Left colon (tissue), 2 donors: Measurements from ENCODE around the gene RUNX1. TPM values are rescaled to one million over a fixed set of nuclear protein-coding genes. Genes with fewer than 3 reads are reported as not detected.

Experiments used
- ATAC-seq: fragments of 200-7000 bp; cut with Tn5 transposase; one replicate; pipeline ENCODE4 v1.9.1; 2020; ENCODE audit warnings: mild to moderate bottlenecking, moderate library complexity
- DNase-seq, 2 donors: peaks; one replicate each; pipeline ENCODE4 v3.0.0-alpha.2; 2020
- intact Hi-C, 2 donors: fragments of 100-400 bp; cut with DNase I in 1 of 2; cut with micrococcal nuclease in 1 of 2; formaldehyde crosslinking; loops; one replicate each; pipeline versions ENCODE4 v1.11.2 to v1.14.0; 2022; cut with DNase I, micrococcal nuclease
- total RNA-seq, 2 donors: library from RNA; stranded (reverse); fragmentation: NEBNext Ultra II Directional; extraction: Animal tissue kit (Norgen Biotek cat#: 25700); gene quantifications; one replicate each; pipeline ENCODE4 v1.2.1, GENCODE V29; 2021
- donor health status: DM: no; HTN: no; CAD: no.
- donor health status: DM: yes; HTN: yes; CAD: no.

RUNX1 gene
- total RNA-seq, 2 donors from 2014 or later: 17.7 to 25.8 TPM

DNA sequence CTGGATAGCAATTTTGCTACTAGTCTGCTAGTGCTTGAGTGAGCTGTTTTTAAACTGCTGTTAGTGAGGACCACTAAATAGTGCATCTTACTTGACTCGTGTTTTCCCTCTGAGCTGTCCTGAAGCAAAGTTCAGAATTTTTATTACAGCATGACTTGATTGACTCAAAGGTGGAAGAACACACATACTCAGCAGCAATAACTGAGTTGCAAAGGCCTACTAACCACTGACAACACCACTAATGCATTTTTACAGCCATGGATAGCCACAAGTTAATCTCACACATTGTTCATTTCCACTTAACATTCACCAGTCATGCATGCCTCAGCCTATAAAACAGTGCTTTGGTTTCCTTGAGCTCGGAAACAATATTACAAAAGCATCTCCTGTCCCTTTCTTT is 148.7 kb downstream of the RUNX1 start:
- DNase-seq (no peak), ATAC-seq (peak; percentile 96)
- intact Hi-C loops: no loop called here

DNA sequence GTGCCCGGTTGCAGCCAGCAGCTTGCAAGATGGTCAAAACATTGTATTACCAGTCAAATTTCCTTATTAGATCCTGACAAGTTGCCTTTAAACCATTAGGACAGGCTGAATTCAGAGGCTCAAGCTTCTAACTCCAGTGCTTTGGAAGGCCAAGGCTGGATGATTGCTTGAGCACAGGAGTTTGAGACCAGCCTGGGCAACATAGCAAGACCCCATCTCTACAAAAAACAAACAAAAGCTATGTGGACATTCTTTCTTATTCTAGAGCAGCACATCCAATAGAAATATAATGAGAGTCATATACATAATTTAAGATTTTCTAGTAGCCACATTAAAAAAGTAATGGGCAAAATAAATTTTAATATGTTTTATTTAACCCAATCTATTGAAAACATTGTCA is 149.3 kb downstream of the RUNX1 start:
- DNase-seq (no peak), ATAC-seq (no peak)
- intact Hi-C loops: no loop called here

DNA sequence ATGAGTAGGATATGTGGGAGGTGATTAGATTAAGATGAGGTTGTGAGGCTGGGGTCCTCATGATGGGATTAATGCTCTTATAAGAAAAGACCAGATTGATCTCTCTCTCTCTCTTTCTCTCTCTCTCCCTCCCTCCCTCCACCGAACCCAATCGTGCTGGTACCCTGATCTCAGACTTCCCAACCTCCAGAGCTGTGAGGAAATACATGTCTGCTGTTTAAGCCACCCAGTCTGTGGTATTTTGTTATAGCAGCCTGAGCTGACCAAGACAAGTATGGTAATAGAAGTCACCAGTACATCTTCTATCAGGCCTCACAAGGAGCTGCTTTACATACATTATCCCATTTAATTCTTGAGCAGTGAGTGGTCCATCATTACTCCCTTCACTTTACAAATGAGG is 149.8 kb downstream of the RUNX1 start:
- no peak for DNase-seq
- intact Hi-C loops: no loop called here
- no peak for ATAC-seq

DNA sequence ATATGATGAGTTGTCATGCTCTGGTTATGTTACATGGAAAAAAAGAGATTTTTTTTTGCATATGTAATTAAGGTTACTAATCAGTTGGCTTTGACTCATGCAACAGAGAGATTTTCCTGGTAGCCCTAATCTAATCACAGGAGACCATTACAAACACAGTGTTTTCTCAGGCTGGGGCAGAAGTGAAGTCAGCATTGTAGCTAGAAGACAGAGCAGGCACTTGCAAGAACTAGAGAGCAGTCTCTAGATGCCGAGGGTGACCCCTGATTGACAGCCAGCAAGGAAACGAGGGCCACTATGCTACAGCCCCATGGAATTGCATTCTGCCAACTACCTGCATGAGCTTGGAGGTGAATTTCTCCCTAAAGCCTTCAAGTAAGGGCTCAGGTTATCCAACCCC is 151.3 kb downstream of the RUNX1 start:
- ATAC-seq: peak; percentile 11
- no peak for DNase-seq
- intact Hi-C loops: no loop called here

DNA sequence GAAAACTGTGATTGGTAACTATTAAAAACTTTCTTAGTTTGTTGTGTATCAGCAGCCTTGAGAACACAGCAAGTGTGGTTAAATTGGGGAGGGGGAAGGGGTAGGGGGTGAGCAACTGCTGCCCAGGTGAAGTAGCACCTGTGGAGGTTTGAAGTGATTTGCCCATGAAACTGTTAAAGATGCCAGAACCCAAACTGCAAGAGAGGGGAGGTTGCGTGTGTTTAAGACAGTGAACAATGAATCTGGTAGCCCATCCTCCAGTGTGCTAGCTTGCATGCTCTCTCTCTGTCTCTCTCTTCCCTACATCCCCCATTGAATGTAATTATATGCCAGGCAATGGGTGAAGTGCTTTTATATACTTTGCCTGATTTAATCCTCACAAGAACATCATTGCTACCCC is 154.7 kb downstream of the RUNX1 start:
- intact Hi-C loops: loop anchor here in 1 of 2 donors (5.0 kb wide), 1 partner anchor 508 kb away; no protein-coding TSS in a partner anchor
- DNase-seq (no peak), ATAC-seq (no peak)

DNA sequence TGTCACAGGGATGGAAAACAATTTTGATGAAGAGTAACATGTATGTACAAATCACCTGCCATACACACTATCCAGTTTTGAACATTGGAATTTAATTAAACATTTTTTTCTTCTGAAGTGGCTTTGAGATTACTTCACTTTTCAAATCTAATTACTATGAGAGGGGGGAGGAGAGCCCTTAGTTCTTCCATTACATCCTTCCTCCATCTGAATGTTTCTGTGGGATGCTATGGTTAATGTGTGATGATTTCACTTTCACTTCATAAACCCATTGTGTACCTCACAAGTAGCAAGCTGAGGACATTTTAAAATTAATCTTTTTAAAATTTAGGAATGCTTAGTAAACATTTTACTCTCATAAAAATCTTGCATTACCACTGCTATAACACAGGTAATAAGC is 156.9 kb downstream of the RUNX1 start:
- no peak for DNase-seq
- intact Hi-C loops: loop anchor here in 1 of 2 donors (5.0 kb wide), 1 partner anchor 510 kb away; no protein-coding TSS in a partner anchor
- no peak for ATAC-seq

DNA sequence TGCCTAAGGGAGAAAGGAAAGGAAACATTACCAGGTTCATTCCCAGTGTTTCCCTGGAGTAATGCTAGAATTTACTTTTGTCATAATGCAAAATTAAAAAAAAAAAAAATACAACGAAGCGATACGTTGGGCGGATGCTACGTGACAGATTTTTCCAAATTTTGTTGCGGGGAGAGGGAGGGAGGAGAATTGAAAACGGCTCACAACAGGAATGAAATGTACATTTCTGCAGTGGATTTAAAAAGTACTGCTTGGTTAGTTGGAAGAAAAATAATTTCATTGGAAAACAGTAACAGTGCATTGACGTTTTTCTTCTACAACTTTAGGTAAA is 157.5 kb downstream of the RUNX1 start:
- ATAC-seq (no peak), DNase-seq (no peak)
- intact Hi-C loops: loop anchor here in 1 of 2 donors (5.0 kb wide), 1 partner anchor 511 kb away; no protein-coding TSS in a partner anchor

DNA sequence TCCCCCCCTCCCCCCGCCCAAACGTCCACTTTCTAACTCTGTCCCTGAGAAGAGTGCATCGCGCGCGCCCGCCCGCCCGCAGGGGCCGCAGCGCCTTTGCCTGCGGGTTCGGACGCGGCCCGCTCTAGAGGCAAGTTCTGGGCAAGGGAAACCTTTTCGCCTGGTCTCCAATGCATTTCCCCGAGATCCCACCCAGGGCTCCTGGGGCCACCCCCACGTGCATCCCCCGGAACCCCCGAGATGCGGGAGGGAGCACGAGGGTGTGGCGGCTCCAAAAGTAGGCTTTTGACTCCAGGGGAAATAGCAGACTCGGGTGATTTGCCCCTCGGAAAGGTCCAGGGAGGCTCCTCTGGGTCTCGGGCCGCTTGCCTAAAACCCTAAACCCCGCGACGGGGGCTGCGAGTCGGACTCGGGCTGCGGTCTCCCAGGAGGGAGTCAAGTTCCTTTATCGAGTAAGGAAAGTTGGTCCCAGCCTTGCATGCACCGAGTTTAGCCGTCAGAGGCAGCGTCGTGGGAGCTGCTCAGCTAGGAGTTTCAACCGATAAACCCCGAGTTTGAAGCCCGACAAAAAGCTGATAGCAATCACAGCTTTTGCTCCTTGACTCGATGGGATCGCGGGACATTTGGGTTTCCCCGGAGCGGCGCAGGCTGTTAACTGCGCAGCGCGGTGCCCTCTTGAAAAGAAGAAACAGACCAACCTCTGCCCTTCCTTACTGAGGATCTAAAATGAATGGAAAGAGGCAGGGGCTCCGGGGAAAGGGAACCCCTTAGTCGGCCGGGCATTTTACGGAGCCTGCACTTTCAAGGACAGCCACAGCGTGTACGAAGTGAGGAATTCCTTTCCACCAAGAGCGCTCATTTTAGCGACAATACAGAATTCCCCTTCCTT is 158.1 kb downstream of the RUNX1 start:
- no peak for ATAC-seq
- intact Hi-C loops: loop anchor here in 1 of 2 donors (5.0 kb wide), 1 partner anchor 511 kb away; no protein-coding TSS in a partner anchor
- peak in 1 of 2 donors; percentile 48 for DNase-seq

DNA sequence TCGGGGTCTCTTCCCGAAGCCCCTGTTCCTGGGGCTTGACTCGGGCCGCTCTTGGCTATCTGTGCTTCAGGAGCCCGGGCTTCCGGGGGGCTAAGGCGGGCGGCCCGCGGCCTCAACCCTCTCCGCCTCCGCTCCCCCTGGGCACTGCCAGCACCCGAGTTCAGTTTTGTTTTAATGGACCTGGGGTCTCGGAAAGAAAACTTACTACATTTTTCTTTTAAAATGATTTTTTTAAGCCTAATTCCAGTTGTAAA is 158.7 kb downstream of the RUNX1 start:
- ATAC-seq: no peak
- no peak for DNase-seq
- intact Hi-C loops: loop anchor here in 1 of 2 donors (5.0 kb wide), 1 partner anchor 512 kb away; no protein-coding TSS in a partner anchor

DNA sequence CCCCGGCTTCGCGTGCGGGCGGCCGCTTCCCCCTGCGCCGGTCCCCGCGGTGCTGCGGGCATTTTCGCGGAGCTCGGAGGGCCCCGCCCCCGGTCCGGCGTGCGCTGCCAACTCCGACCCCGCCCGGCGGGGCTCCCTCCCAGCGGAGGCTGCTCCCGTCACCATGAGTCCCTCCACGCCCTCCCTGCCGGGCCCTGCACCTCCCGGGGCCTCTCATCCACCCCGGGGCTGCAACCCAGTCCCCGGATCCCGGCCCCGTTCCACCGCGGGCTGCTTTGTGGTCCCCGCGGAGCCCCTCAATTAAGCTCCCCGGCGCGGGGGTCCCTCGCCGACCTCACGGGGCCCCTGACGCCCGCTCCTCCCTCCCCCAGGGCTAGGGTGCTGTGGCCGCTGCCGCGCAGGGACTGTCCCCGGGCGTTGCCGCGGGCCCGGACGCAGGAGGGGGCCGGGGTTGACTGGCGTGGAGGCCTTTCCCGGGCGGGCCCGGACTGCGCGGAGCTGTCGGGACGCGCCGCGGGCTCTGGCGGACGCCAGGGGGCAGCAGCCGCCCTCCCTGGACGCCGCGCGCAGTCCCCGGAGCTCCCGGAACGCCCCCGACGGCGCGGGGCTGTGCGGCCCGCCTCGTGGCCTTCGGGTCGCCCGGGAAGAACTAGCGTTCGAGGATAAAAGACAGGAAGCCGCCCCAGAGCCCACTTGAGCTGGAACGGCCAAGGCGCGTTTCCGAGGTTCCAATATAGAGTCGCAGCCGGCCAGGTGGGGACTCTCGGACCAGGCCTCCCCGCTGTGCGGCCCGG is 159.2 kb downstream of the RUNX1 start:
- intact Hi-C loops: loop anchor here in 1 of 2 donors (5.0 to 10.0 kb wide), 2 partner anchors 145 to 512 kb away; no protein-coding TSS in a partner anchor
- ATAC-seq (peak; percentile 58), DNase-seq (peak; percentile 83 to 87)

DNA sequence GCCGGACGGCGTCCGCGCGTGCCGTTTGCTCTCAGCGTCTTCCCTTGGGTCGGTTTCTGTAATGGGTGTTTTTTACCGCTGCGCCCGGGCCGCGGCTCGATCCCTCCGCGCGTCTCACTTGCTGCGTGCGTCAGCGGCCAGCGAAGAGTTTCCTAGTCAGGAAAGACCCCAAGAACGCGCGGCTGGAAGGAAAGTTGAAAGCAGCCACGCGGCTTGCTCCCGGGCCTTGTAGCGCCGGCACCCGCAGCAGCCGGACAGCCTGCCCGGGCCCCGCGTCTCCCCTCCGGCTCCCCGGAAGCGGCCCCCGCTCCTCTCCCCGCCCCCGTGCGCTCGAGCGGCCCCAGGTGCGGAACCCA is 159.8 kb downstream of the RUNX1 start:
- ATAC-seq: no peak
- DNase-seq: peak; percentile 34 to 72
- intact Hi-C loops: loop anchor here in 1 of 2 donors (10.0 kb wide), 1 partner anchor 144 kb away; no protein-coding TSS in a partner anchor

DNA sequence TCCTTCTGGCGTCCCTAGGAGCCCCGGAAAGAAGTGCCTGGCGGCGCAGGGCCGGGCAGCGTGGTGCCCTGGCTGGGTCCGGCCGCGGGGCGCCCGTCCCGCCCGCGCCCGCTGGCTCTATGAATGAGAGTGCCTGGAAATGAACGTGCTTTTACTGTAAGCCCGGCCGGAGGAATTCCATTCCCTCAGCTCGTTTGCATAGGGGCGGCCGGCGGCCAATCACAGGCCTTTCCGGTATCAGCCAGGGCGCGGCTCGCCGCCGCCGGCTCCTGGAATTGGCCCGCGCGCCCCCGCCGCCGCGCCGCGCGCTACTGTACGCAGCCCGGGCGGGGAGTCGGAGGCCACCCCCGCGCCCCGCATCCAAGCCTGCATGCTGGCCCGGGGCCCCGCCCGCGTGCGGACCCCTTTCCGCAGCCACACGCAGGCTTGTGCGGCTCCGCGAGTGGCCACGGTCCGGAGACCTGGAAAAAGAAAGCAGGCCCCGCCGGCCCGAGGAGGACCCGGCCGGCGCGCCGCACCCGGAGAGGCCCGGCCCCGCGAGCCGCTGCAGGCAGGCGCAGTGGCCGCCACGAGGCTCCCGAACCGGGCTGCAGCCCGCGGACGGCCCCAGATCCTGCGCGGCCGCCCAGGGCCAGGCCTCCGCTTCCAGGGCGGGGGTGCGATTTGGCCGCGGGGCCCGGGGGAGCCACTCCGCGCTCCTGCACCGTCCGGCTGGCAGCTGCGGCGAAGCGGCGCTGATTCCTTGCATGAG is 160.4 kb downstream of the RUNX1 start:
- DNase-seq (peak; percentile 94), ATAC-seq (peak; percentile 61)
- intact Hi-C loops: loop anchor here in 1 of 2 donors (10.0 kb wide), 1 partner anchor 144 kb away; no protein-coding TSS in a partner anchor

DNA sequence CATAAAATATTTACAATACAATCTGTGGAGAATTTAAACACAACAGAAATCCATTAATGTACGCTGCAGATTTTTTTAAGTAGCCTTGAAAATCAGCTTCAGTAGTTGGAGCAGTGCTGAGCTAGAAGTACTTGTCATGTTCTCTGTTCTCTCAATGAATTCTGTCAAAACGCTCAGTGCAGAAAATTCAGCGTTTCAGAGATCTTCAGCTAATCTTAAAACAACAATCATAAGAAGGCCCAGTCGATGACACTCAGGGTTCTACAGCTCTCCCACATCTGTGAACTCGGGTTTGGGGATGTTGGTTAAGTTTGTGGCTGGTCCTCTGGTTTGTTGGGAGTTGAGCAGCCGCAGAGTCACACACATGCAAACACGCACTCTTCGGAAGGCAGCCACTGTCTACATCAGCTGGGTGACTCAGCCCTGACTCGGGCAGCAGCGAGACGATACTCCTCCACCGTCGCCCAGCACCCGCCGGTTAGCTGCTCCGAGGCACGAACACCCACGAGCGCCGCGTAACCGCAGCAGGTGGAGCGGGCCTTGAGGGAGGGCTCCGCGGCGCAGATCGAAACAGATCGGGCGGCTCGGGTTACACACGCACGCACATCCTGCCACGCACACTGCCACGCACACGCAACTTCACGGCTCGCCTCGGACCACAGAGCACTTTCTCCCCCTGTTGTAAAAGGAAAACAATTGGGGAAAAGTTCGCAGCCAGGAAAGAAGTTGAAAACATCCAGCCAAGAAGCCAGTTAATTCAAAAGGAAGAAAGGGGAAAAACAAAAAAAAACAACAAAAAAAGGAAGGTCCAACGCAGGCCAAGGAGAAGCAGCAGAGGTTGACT is 161.2 kb downstream of the RUNX1 start:
- peak; percentile 34 for ATAC-seq
- intact Hi-C loops: loop anchor here in 1 of 2 donors (10.0 kb wide), 1 partner anchor 143 kb away; no protein-coding TSS in a partner anchor
- DNase-seq: peak; percentile 76

DNA sequence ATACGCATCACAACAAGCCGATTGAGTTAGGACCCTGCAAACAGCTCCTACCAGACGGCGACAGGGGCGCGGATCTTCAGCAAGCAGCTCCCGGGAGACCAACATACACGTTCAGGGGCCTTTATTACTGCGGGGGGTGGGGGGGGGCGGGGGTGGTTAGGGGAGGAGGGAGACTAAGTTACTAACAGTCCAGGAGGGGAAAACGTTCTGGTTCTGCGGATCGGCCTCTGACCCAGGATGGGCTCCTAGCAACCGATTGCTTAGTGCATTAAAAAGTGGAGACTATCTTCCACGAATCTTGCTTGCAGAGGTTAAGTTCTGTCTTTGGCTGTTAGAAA is 162.0 kb downstream of the RUNX1 start:
- intact Hi-C loops: loop anchor here in 1 of 2 donors (10.0 kb wide), 1 partner anchor 142 kb away; no protein-coding TSS in a partner anchor
- ATAC-seq (no peak), DNase-seq (peak in 1 of 2 donors; percentile 45)

DNA sequence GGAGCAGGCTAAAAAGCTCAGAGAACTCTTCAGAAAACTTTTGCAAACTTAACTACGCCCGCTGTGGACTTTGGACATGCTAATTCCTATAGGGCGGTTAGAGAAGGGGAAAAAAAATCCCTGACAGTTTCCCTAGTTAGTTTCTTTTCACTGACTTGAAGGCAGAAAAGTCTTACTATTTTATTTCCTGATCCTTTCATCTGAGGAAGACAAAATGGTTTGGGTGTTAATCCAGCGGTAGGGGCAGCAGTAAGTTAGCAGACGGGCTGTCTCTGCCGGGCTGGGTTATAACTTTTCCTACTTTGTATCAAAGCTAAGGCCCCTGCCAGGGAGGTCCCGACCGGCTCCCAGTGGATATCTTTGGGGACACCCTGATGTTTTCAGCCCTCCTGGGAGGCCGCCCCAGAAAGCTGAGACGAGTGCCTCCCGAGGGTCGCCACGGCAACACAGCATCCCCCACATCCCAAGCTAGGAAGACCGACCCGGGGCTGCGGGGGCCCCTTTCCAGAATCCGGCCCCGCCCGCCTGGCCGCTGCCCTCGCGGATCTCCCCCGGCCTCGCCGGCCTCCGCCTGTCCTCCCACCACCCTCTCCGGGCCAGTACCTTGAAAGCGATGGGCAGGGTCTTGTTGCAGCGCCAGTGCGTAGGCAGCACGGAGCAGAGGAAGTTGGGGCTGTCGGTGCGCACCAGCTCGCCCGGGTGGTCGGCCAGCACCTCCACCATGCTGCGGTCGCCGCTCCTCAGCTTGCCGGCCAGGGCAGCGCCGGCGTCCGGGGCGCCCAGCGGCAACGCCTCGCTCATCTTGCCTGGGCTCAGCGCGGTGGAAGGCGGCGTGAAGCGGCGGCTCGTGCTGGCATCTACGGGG is 162.6 kb downstream of the RUNX1 start:
- ATAC-seq: peak; percentile 34
- DNase-seq: peak; percentile 53 to 74
- intact Hi-C loops: loop anchor here in 1 of 2 donors (10.0 kb wide), 1 partner anchor 142 kb away; no protein-coding TSS in a partner anchor

DNA sequence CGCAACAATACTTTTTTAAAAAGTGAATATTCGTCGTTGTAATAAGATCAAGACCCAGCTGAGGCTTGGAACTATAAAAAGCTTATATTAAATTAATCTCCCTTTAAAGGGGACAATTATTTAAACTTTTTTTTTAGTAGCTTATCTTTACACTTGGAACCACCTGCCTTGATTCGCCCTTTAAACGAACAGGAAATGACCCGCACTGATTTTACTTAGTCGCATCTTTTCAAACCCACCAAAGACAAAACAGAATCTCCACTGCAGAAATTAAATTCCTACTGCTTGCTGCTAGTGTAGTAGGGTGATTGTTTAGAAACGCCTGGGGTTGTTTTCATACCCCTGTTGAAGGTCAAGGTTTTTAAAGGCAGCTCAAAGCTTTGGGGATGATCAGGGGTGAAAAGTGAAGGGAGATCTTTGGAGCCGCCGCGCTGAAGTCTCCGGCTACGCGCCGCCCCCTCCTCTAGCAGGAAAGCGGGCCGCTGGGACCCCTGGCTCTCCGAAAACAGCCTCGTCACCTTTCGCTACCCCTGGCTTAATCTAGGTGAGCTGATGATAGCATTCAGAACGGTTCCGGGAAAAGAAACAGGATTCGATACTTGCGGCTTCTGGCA is 163.4 kb downstream of the RUNX1 start:
- ATAC-seq: no peak
- intact Hi-C loops: loop anchor here in 1 of 2 donors (10.0 kb wide), 1 partner anchor 141 kb away; no protein-coding TSS in a partner anchor
- no peak for DNase-seq

DNA sequence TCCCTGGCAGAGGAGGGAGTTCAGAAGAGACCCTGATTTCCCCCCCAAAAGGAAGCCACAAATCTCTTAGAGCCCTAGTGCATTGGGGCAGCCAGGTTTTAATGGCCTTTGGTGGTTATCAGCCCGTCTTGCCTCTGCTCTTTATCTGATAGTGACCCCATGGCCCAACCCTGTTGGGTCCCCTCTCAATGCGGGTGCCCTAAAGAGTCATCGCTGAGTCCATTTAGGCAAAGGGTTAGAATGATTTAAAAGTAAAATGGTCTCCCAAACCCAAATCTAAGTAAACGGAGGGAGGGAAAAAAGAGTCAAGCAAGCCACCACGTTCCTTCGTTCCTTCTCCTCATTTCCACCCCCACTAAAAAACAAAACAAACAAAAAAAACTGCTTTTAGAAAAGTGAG is 164.0 kb downstream of the RUNX1 start:
- DNase-seq: no peak
- intact Hi-C loops: loop anchor here in 1 of 2 donors (10.0 kb wide), 1 partner anchor 140 kb away; no protein-coding TSS in a partner anchor
- no peak for ATAC-seq
